Stimulated activated CD4-positive, alpha-beta T cell treated with anti-CD3 and anti-CD28 coated beads, TNF-alpha, amount 100 ng/mL, for 4 hours (primary cell): Measurements from ENCODE around the gene ZNF804B.

Experiments
- DNase-seq, 3 experiments: peaks; one replicate each; pipeline ENCODE4 v3.0.0-alpha.2; 2020; ENCODE audit warnings: low read depth in 3 of 3

ZNF804B gene

DNA sequence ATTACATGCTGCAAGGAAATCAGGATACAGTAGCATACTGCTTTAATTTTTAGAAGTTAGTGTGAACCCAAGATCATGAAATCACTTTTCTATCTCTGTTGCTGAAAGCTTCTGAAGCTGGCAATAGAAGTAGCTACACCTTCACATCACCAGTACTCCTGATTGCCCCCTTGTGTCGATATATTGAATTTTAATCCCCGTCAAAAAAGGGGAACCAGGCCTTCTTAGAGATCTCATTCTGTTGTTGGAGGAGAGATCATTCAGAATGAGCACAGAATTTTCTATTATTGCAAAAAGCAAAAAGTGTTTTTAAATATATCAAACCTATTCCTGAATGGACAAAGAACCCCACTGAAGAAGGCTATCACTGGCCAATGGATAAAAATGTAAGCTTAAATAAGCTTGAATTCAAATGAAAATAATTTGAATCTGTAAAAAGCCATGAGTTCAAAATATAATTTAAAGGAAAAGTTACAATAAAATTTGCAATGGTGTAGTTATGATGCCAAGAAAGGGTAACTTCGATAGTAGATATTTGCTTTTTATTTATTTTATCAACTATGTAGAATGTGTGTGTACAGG, 75.7 kb downstream of the ZNF804B start:
- DNase-seq, result no peak

DNA sequence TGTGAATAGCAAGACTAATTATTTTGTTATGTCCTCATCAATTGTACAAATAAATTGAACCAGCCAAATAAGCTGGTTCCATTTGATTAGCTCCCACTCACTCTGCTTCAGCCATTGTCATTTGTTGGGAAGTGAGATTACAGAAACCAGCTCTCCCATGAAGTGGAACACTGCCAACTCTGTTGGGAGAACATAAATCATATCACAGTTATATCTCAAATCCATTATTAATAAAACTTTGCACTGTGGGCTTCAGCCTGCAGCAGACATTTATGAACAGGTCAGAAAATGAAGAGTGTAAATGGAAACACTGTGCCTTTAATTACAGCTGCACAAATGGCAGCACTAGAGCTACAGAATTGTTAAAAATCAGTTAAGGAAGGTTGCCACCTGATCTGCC, 82.7 kb downstream of the ZNF804B start:
- no peak for DNase-seq

DNA sequence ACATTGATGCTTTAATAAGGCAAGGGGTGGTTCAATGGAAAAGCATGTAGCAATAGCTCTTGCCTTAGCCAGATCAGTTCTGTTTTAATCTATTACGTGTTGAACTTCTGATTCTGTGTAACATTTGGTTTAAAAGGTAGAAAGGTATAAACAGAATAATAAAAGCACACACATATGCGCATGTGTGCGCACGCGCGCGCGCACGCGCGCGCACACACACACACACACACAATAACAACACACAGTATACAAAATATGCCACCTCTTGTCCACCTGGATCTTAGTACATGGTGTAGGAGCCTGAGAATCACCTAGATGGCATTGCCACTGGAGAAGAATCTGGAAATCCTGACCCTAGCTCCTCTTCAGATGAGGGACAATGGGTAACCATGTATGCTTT, 85.6 kb downstream of the ZNF804B start:
- DNase-seq, result no peak

DNA sequence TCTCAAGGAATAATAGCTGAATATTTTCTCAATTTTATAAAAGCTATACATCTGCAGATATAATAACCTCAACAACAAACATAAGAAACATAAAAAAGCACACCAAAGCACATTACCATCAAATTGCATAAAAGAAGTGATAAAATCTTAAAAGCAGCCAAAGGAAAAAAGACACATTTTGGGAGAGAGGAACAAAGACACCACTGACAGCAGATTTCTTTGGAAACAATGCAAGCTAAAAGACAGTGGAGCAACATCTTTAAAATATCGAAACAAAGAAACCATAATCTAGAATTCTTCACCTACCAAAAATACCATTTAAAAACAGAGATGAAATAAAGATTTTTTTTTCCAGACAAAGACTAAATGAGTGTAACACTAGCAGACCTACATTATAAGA, 91.7 kb downstream of the ZNF804B start:
- DNase-seq, result no peak

DNA sequence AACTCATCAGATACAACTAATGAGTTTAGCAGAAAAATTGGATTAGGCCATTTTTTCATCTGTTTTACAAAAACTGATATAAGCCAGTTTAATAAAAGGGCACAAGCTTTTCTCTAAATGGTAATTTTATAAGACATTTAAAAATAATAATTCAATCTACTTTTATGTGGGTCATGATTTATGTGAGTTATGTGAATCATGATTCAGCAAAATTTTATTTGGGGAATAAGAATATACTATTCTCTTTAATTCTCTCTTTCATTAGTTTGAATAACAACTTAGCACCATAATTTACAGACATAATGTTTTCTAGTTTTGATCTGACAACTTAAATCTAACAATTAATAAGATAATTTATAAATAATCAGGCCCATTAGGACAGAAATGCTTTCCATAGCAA, 99.8 kb downstream of the ZNF804B start:
- no peak for DNase-seq

DNA sequence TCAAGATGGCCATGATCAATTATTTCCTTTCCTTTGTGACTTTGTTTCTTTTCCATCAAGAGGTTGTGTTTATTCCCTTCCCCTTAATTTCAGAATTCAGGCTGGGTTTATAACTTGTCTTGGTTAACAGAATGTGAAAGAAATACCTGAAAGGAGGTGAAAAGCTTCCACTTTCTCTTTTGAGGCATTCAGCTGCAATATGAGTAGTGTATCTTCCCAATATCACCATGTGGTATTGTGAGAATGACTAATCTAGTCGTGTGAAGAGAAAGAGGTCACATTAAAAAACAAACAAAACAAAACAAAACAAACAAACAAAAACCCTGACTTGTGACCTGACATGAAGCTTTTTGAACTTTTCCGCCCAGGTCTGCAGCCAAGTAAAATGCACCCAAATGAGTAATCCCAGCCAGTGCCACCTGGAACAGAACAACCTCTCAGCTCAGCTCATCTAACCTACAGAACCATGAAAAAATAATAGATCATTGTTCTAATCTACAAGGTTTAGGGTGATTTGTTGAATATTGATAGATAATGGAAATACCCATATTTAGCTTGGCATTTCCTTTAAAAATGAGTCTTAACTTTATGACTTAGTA, 106.9 kb downstream of the ZNF804B start:
- no peak for DNase-seq

DNA sequence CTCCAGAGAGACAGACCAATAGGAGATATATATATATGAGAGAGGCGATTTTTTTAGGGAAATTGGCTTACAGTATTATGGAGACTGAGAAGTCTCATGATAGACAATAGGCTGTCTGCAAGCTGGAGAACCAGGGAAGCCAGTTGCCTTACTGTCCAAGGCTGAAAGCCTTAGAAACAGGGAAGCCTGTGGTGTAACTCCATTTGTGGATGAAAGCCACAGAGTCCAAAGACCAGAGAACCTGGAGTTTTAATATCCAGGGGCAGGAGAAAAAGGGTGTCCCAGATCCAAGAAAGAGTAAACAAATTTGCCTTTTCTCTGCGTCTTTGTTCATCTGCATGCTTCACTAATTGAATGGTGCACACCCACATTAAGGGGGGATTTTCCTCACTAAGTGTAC, 107.7 kb downstream of the ZNF804B start:
- no peak for DNase-seq

DNA sequence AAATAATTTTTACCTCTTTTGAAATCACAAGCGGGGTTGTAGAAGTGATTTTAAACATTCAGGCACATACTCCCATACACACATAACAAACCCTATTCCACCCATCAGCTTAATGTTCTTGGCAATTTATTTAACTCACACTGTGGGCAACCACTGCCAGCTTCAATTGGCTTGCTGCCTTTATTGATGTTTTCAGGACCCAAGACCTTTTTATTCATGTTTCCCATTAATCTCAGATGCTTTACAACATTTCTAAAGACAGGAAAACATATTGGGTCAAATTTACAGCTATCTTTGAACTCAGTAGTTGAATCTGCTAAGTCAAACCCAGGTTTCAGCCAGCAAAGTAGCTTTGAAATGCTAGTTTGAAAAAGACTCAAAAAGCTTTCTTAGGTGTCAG, 109.0 kb downstream of the ZNF804B start:
- no peak for DNase-seq

DNA sequence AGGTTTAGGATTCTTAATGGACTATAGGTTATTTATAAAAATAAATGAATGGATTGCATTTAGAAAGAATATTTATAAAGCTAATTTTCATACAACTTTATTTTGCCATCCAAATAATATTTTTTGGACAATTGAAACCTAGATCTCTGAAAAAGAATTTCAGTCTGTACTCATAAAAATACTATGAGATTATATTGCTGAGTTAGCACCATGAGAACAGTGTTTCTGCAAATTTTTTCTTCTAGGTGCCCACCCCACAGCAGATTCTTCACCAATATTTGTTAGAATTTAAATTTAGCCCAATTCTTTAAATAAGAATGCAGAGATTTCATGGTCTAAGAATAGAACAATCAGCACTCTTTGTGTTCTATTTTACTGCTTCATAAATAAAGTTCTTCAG, 121.6 kb downstream of the ZNF804B start:
- no peak for DNase-seq

DNA sequence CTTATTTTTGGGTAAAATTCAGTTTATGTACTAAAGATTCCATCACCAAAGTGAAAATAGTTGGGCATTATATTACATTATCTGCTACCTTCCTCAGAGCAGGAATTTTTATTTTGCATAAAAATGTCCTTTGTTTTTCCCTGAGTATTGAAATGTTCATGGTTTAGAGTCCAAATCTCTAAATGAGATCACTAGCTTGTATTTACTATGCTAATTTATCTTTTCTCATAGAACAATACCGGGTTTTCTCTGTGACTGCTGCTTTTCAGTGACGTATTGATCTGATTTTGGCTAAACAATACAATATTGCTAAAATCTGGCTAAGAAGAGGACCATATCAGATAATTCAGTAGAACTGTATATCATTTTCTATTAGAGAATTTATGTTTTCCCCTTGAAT, 125.6 kb downstream of the ZNF804B start:
- no peak for DNase-seq

DNA sequence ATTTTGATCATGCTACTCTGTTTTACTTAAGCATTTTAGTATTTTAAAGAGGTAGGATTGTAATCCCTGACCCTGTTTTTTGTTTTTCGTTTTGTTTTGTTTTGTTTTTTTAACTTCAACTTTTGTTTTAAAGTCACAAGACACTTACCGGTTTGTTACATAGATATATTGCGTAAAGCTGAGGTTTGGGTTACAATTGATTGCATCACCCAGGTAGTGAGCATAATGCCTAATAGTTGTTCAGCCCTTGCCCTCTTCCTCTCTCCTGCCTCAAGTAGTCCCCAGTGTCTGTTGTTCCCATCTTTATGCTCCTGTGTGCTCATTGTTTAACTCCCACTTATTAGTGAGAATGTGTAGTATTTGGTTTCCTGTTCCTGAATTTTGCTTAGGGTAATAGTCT, 129.2 kb downstream of the ZNF804B start:
- no peak for DNase-seq

DNA sequence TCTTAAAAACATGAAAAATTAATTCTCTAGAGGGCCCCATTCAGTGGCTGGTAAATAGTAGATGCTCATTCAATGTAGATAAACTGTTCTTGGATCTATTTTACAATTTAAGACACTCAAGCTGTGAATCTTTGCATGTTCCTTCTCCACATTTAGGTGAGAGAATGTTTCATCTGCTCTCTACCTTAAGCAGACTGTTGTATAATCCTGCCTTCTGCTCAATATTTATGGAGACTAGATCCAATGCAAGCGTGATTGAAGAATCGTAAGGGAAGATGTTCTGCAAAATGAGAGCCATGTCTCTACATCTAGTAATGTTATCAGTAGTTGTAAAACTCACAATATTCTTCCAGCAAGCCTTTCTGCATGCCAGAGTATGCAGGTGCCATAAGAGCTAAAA, 151.0 kb downstream of the ZNF804B start:
- no peak for DNase-seq

DNA sequence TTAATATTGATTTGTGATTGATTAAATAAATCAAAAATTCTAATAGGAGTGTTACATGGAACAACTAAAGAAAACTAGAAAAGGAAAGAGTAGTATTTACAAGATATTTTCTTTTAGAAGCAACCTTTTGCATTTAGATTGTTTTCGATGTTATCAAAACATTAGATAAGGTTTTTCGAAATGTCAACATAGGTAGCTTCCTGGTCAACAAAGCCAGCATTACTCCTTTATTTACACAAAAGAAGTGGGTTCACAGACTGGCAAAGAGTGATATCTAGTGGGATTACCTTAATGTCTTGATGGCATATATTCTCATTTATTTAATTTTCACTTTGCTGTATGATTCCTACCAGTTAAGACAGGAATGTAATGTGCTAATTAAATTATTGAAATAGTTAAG, 153.4 kb downstream of the ZNF804B start:
- DNase-seq, result no peak

DNA sequence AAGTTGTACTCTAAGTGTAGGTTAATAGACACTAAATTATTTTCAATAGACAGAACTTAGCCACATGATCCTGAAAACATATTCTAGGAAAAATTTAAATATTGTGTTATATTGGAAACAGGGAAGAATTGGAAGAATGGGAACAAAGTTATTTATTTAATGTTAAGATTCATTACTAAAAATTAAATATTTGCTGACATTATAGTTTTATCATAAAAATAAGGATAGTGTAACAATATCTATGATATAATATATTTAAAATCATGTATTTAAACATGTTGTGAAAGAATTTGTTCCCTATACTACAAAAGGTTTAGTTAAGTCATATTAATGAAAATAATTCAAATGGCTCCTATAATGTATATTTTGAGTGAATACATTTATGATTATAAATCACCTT, 156.1 kb downstream of the ZNF804B start:
- DNase-seq, result no peak

DNA sequence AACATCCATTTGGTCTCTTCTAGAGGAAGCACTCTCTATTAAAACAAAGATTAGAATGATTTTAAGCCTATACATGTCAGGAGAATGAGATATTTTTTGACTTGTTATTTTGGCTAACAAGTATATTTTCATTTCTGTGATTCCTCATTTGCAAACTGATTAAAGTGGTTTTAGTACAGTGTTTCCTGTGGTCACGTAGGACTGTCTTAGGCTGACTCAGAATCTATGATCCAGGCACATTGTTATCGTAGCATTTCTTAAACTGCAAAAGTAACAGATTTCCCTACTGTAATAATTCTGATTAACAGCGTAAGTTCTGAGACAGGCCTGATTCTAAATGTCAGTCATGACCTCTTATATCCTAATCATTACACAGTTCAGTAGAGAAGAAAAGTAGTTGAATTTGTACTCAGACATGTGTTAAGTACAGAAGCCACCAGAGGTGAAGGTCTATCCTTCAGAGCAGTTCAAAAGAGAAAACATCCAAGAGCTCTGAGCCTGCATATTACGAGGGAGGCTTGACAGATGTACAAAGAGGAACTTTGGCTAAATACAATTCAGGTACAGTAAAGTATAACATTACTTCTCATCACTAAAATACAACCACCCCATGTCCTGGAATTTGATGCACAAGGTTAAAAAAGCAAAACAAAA, 160.1 kb downstream of the ZNF804B start:
- no peak for DNase-seq

DNA sequence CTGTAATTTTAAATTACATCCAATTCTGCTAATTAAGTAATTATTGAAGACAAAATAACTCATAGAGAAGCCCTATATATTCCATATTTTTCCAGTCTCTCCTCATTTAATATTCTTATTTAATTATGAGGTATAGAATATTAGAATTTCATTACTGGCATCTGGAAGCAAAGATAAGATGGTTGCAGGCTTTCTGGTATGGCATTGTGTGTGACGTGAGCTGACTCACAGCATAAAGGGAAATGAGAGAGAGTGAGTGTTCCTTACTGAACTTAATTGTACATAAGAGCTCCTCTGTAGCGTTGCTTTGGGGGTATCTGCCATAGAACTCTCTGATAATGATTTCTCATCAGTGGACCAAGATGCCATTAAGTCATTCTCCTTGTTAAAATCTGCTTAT, 163.4 kb downstream of the ZNF804B start:
- no peak for DNase-seq

DNA sequence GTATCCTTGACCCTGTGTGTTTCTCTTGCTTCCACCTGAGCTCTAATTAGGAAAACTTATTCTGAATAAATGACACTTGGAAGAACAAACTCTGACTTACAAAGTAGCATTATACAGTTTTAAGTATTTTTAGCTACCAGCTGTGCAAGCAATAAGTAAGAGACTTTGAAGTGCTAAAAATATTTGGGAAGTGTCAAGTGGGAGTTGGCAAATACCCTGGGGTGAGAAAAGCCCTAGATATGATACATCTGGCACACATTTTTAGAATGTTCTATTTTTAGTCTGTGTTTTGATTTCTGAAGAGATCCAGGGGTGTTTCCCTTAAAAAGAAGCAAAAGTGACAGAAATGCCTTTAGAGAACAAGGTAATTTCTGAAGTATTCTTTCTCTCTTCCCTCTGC, 168.8 kb downstream of the ZNF804B start:
- DNase-seq, result no peak

DNA sequence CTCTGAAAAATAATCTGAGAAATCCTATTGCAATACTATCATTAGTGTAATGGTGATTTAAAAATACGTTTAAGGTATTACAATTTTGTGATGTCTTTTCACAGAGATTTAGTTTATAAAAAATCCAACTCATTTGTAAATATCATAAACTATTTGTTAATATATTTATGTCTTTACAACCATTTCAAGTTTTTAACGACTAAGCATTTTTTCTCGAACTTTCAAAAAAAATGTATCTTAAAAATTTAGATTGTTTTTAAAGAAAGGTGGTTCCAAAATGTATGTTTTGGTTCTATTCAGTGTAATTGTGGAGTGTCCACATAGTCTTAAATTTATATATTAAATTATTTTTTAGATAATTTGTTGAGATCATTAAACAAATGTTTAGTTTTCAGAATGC, 170.2 kb downstream of the ZNF804B start:
- no peak for DNase-seq

DNA sequence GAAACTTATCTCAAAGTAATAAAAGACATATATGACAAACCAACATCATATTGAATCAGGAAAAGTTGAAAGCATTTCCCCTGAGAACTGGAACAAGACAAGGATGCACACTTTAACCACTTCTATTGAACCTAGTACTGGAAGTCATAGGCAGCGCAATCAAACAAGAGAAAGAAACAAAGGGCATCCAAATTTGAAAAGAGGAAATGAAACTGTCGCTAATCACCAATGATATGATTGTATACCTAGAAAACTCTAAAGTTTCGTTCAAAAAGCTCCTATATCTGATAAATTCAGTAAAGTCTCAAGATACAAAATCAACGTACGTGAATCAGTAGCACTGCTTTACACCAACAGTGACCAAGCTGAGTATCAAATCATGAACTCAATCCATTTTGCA, 173.8 kb downstream of the ZNF804B start:
- DNase-seq, result no peak

DNA sequence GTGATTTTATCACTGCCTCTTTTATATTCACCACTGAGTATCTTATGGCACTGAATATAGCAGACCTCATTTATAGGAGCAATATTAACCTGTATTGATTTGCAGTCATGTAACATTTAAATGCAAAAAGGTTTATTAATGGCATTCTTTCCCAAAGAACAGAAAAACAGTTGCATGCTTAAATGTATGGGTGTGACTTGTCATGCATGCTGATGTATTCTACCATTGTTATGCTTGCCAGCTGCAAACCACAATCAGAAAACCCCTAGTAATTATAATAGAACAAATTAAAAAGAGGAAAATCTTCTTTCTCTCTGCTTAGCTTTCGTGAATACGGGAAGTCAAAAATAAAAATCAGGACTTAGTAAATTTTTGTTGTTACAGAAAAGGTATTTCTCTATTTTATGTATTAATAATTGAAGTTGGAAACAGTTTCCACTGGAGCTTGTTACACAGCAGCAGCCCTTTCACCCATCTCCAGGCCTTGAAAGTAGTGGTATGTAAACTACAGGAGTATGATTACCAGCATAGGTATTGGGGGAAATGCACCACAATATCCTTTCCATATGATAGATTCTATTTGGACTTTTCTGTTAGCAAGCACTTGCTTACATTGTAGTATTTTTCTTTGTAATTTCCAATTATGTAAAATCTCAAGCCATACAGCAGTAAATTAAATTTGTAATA, 183.5 kb downstream of the ZNF804B start:
- DNase-seq, result no peak

DNA sequence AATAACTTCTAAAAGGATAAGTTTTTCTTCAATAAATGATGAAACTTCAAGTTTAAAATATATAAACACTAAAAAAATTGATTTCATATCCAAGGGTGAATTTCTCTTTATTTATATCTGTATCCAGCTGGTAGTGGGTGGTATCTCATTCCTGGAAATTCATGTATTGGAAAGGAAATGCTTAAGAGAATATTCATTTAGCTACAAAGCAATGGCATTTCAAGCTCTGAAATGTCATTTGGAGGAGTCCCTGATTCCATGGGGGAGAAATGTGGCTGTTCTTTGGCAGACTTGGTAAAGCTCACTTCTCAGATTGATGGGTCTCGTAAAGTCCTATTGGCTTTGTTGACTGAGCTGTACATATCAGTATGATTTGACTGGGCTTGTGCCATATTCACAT, 192.3 kb downstream of the ZNF804B start:
- no peak for DNase-seq

DNA sequence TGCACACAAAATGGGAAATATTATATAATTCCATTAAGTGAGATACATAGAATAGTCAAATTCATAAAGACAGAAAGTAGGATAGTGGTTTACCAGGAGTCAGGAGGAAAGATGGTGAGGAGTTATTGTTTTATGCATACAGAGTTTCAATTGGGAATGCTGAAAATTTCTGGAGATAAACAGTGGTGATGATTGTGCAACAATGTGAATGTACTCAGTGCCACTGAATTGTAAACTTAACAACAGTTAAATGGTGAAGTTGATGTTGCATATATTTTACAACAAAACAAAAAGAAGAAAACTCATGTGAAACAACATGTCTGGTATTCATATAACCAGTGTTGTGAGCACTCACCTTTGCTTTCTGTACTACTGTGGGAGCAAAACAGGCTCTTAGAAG, 204.9 kb downstream of the ZNF804B start:
- DNase-seq, result no peak

DNA sequence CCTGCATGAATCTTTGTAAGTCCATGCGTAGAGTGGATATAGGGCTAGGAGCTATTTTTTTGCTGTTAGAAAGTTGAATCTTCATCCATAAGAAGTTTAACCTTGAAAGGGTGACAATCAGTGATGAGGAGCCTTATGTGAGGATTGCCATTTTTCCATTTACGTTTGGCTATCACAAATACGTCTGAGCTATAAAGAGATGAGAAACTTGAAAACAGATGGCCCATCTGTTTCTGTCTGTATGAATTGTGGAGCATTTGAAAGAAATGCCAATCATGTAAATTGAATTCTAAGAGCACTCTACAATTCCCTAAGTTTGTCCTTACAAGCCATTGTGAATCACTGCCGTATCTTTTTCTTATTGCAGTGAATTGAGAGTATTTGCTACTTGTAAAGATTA, 205.9 kb downstream of the ZNF804B start:
- no peak for DNase-seq
